GM21447 (cell line): ENCODE data around the gene ZBTB21.
"Not testable (repeated sequence)": the region's sequence is repeated elsewhere in the genome, so short reads cannot be mapped to it uniquely, and the experiment has no call there.

Source experiments
- ATAC-seq: cut with Tn5 transposase; IDR thresholded peaks from one replicate; pipeline ENCODE4 v1.9.1; 2021; ENCODE audit not compliant: unreplicated experiment

ZBTB21 gene

DNA sequence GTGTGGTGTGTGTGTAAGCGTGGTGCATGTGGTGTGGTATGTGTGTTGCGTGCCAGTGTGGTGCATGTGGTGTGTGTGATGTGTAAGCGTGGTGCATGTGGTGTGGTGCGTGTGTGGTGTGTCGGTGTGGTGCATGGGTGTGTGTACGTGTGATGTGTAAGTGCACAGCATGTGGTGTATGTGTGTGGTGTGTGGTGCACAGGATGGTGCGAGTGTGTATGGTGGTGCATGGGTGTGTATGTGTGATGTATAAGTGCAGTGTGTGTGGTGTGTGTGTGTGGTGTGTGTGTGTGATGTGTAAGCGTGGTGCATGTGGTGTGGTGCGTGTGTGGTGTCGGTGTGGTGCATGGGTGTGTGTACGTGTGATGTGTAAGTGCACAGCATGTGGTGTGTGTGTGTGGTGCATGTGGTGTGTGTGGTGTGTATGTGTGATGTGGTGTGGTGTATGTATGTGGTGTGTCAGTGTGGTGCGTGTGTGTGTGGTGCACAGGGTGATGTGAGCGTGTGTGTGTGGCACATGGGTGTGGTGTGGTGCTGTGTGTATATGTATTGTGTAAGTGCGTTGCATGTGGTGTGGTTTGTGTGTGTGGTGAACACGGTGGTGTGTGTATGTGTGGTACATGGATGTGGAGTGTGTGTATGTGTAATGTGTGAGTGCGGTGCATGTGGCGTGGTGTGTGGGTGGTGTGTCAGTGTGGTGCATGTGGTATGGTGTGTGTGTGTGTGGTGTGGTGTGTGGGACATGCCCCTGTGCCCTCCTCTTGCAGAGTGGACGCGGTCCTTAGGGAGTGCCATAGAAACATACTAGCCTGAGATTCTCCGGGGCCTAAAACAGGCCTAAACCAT lies 55.3 kb downstream of the ZBTB21 start:
- ATAC-seq = no peak

DNA sequence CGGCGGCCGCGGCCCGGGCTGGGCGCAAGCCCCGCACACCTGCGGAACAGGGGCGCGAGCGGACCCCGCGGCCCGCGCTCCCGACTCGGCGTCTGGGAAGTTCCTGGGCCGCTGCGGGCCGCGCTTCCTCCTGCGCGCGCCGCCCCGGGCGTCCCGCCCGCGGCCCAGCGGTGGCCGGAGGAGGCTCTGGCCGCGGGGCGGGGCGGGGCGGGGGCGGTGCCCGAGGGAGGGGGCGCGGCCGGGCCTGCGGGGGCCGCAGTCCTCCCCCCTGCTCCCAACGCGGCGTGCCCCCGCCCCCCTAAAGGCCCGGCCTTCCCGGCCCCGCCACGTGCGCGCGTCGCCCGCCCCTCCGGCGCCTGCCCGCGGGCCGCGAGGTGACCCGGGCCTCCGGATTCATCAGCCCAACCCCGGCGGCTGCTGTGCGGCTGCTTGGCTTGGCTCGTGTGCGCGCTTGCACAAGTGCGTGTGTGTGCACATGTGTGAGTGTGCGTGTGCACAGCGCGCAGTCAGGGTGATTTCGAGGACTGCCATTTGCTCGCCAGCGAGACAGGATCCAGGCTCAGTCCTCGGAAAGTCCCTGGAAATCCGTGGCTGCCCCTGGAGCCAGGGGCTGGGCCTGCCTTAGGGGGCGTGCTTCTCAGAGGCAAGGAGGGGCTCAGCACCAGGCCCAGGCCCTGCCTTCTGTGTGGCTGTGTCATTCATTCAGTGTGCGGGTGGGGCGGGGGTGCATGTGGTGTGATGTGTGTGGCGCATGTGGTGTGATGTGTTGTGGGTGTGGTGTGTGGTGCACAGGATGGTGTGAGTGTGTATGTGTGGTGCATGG lies 56.1 kb downstream of the ZBTB21 start, which contains the start of gene C2CD2:
TSS of gene C2CD2 (minus strand) at position 188 of the 823 bp plus-strand sequence. CDS start 370 bp downstream, outside the sequence.
- no peak for ATAC-seq

DNA sequence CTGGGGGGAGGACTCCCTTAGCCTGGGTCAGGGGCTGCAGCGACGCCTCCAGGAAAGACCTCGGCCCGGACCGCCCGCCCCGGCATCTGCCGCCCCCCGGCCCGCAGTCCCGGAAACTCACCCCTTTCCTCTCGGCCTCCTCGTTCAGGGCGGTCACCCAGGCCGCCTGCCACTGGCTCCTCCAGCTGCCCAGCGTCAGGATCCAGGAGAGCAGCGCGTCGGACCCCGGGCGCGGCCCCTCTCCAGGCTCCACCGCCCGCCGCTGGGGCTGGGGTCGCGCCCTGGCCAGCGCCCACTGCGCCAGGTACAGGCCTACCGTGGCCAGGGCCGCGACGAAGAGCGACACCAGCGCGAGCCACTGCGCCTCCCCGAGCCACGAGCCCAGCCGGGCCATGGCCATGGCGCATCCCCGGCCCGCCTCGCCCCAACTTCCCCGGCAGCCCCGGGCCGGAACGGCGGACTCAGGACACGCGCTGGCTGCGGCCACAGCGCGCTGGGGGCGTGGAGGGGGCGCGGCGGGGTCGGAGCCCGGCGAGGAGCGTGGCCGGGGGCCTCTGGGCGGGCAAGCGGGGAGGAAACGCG lies 56.8 kb downstream of the ZBTB21 start:
- no peak for ATAC-seq

DNA sequence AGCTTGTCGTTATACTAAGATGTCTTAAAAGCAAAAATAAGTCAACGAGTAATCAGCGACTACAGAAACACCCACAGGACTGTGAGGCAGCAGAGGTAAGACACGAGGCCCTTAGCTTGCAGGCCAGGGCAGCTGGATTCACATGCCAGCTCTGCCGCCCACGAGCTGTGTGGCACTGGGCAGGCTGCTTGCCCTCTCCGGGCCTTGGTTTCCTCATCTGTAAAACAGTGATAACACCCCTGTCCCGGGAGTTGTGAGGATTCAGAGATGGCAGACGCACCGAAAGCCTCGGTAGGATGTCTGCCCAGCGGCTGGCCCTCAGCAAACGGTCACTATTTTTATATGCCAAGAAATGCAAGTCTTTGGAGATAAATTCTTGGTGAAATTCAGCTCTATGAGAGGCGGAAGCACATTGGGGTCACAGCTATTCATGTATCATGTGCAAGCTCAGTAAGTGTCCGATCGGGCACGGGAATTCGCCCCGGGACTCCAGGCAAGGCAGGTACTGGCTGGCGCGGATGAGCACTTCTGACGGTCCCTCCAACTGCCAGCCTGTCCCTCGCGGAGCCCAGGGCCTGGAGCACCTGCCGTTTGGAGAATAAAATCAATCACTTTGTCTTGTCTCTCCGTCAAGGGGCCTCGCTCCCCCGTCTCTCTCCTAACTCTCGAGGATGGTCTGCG lies 57.5 kb downstream of the ZBTB21 start:
- ATAC-seq = no peak

DNA sequence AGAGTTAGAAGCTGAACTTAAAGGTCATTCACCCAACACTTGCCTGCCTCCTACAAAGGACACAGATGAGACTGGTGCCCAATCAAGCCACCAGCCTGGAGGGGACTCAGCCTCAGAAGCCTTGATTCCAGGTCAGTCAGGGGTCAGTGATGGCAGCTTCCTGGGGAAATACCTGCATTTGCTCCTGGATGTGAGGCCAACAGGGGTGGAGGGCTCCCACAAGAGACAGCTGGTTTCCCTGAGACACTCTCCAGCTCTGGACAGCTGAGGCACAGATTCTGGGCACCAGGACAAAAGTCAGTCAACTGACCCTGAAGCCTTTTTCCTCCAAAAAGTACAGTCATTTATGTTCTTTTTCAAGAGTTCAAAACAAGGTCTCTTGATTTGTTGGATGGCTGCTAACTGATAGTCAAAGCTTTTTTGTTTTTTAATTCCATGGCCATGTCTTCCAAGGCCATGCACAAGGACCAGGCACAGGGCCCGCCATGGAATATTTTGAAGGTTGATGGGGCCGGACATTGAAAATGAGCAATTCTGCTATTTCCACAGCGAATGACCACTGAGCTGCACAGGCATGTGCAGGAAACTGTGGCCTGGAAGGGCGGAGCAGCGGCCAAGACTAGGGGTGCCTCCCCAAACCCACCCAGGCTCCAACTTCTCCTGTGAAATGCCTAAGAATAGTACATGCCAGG lies 58.1 kb downstream of the ZBTB21 start:
- no peak for ATAC-seq

DNA sequence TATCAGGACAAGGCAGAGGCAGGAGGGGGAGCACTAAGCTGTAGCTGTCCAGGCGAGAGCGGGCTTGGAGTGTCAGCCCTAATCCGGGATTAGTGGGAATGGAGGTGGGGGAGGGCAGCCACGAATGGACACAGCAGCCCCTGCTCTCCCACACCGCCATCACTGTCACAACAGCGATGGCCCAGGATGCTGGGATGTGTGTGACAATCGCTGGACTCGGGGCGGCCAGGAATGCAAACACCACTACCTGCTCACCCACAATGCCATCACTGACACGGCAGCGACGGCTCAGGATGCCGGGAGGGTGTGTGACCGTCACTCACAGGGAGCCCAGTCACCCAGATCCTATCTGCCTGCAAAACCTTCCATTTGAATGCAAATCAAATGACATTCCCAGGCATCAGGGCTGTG lies 59.2 kb downstream of the ZBTB21 start:
- no peak for ATAC-seq

DNA sequence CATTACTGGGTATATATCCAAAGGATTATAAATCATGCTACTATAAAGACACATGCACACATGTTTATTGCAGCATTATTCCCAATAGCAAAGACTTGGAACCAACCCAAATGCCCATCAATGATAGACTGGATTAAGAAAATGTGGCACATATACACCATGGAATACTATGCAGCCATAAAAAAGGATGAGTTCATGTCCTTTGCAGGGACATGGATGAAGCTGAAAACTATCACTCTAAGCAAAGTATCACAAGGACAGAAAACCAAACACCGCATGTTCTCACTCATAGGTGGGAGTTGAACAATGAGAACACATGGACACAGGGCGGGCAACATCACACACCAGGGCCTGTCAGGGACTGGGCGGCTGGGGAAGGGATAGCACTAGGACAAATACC lies 60.5 kb downstream of the ZBTB21 start:
- not testable (repeated sequence) for ATAC-seq

DNA sequence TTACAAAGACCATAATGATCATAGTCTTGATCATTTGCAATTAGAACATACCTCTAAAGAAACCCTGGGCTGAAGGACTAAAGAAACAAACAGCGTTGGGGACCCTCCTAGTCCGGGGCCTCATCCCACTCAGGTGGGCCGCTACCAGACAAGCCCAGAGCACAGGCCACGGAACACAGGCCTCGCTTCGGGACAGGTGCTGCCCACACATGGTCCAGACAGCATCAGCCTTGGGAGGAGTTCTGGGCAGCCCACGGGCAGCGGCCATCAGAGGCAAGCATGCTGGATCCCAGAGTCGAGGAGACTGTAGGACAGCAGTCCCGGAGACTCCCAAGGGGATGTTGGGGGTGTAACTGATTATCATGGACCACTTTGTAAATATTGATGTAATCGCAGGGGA lies 61.3 kb downstream of the ZBTB21 start:
- ATAC-seq = no peak

DNA sequence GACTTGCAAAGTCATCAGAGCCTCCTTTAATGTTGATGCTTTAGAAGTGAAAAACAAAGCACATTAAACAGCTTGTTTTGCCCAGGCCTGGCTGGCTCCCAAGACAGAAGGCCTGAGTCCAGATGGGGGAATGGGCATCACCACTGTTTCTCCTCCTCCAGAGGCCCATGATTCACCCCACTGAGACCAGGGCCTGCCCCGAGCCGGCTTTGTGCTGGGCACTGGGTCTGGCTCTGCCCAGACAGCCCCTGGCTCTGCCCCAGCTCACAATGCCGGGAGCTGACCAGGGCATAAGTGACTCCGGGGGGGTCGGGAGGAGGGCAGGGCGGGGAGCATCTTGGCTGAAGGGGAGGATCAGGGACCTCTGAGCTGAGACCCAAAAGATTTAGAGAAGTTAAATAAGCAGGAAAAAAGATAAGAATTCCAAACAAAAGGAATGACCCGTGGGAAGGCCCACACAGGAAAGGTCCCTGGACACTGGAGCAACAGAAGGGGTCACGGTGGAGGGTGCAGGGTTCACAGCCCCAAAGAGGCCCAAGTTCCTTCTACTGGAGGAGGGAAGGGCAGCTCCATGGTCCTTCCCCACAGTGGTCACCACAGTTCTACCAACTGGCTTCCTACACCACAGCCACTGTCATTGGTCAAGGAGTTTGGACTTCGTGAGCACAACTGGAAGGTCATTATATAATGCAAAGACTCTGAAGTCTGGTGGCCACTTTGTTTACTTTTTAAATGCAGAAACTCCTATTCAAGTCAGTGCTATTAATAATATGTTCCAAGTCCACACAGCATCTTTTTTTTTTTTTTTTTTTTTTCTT lies 61.9 kb downstream of the ZBTB21 start:
- ATAC-seq = no peak

DNA sequence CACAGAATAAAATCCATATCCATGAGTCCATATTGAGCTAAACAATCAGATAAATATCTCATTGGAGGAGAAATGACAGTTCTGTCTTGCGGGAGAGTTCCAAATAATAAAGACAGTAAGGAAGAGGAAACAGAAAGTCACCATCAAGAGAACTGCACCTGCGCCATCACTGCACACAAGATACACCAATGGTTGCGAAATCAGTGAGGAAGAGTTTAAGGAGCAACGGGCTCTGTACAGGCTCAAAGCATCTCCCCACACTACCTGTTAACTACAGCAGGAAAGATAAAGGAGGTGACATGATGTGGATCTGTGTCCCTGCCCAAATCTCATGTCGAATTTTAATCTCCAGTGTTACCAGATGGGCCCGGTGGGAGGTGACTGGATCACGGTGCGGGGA lies 64.2 kb downstream of the ZBTB21 start:
- no peak for ATAC-seq

DNA sequence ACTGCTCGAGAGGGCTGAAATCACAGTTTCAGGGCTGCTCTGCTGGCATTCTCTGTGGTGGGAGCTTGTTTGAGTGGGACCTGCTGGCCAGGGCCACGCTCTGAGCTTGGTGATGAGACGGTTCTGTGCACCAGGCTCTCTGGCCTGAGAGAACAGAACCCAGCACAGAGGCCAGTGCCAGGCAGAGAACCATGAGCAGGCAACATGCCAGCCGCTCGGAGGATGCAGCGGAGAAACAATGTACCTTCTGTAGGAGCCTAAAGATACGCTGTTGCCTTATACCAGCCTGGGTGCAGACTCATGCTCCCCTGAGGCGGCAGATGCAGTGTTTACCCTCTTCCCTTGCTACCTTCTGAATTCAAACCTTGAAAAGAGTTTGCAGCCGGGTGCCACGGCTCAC lies 66.3 kb downstream of the ZBTB21 start:
- ATAC-seq = no peak

DNA sequence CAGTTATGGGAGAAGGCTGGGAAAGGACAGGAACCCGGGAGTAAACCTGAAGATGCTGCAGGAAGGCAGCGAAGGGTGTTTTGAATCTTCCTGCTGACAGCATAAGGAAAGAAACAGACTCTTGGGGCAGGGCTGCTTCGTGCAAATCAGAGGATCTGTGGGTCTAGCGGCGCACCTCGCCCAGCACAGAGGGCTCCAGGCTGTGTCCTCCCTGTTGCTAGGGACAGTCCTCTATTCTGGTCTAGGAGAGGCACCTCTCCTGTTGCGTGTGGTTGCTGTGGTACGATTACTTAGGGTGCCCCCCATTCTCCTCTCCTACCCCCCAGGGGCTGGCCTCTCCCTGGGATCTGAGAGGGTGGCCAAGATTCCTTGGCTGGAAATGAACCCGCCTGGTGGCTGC lies 67.7 kb downstream of the ZBTB21 start:
- no peak for ATAC-seq

DNA sequence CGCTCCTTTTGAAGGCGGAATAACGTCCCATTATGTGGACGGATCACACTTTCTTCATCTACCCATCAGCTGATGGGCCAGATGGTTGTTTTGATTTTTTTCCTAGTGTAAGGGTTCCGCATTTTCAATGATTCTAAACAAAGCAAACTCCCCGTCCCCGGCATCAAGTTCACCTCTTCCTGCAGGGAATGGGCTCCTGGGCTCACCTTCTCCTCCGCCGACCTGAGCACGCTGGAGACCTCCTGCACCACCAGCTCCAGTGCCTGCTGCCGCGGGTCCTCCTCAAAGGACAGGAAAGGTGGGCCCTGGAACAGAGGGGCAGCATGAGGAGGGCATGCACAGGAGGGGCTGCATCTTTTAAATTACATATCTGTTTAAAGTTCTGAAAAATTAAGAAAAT lies 68.2 kb downstream of the ZBTB21 start:
- ATAC-seq = no peak

DNA sequence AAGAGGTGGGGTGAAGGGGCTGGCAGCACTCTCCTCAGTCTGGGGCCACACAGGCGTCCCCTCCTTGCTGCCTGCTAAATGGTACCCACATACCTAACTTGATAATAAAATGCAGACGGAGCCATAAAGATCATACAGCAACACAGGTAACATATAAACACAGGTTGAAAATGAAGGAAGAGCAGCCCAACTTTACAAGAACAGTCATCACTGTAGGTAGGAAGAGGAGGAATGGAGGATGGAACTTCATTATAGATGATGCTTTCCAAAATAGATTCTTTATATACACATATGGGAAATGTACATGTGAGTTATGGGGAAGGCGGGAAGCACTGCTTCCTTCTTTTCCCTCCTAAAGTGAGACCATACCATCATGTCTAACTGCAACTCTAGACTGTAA lies 69.7 kb downstream of the ZBTB21 start:
- ATAC-seq = no peak

DNA sequence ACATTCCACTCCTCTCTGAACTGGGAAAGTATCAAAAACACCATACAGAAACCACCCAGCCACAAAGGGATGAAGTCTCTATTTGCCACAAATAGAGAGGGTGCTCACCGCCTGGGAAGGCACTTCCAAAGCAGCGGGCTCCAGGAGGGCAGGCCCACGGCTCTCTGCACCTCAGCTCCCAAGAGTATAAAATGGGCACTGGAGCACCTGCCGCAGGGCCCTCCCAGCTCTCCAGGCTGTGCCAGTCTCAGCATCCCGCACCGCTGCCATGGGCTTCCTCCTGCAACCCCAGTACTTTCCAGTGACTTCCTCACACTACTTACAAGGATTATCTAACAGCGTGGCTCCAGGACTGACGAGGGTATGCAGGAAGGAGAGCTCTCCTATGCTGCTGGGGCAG lies 70.8 kb downstream of the ZBTB21 start:
- ATAC-seq = no peak
